ENCODE measurements around the gene AUNIP. TPM values are rescaled to one million over a fixed set of nuclear protein-coding genes. Genes with fewer than 3 reads are reported as not detected.

AUNIP gene
- total RNA-seq, 1 experiment from 2014 or later = 12.1 TPM

DNA sequence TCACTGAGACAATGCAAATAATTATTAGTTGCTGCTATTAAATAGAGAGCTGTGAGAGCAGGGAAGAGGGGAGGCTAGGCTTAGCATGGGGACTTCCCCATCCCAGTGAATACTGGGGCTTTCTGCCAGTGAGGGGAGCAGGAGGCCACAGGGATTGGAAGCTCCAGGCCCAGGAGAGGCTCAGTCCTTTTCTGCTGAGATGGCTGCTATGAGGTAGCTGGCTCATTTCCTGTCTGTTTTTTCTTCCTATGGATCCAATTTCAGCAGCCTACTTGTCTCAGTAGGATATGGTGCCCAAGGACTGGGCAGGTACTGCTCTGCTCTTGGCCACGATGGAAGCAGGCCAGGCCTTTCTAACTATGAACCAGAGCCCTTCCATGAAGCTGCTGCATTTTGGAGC, 37.0 kb upstream of the AUNIP start:
- peaks cover 21 to 31% of the 10 kb centered on the region in 2 experiments for H3K36me3 ChIP-seq (ENCODE audit: control insufficient read depth in 1 of 2, insufficient read depth in 2 of 2, low read length in 2 of 2)
- H3K4me1 ChIP-seq (ENCODE audit: control insufficient read depth in 1 of 2, insufficient read depth in 2 of 2, low read length in 2 of 2) = peaks cover 36 to 53% of the 10 kb centered on the region in 2 experiments
- no peaks in the 10 kb centered on the region for H3K9me3 ChIP-seq (ENCODE audit: control insufficient read depth in 1 of 2, insufficient read depth in 1 of 2, low read depth in 1 of 2, low read length in 2 of 2)
- ChIA-PET CTCF (interaction anchor here (0.6 to 3.6 kb wide), 11 partner anchors 8 to 388 kb away, joined by 3 to 47 read pairs (median 5); partner anchors contain the start of genes PAFAH2 and STMN1), RAD21 (ENCODE audit: low non-redundant PET in 1 of 2, low total read pairs in 2 of 2, uncharacterized antibody in 2 of 2, unreplicated experiment in 2 of 2) (interaction anchor here (1.0 to 1.5 kb wide), 2 partner anchors 21 to 101 kb away, joined by 4 to 7 read pairs; partner anchors contain the start of genes PAFAH2 (in 1 of the 2) and PAQR7 (in 1 of the 2)), POLR2A (interaction anchor here (0.6 to 1.6 kb wide), 3 partner anchors 49 to 101 kb away, joined by 3 to 12 read pairs (median 3); partner anchors contain the start of gene PAFAH2)
- peak overlapping the region; percentile 24; the same call in 1 of the 2 replicates for H3K27ac ChIP-seq (ENCODE audit: low read depth, low read length)
- TF ChIP-seq POLR2AphosphoS5 (IDR thresholded peaks at IDR 0.05; ENCODE audit: low read depth, low read length) (no peak), CEBPB (IDR thresholded peaks at IDR 0.05; ENCODE audit: low read depth) (no peak), ZFX (IDR thresholded peaks at IDR 0.05) (no peak), SRF (IDR thresholded peaks at IDR 0.05; ENCODE audit: low read depth) (no peak), CTCF (IDR thresholded peaks at IDR 0.05 in 2 of 3, conservative IDR thresholded peaks at IDR 0.05 in 1 of 3; ENCODE audit: borderline replicate concordance in 1 of 3, insufficient read depth in 1 of 3, low read depth in 2 of 3, low read length in 2 of 3) (no peak), JUND (IDR thresholded peaks at IDR 0.05) (no peak), SIN3A (IDR thresholded peaks at IDR 0.05; ENCODE audit: low read depth) (no peak), YY1 (IDR thresholded peaks at IDR 0.05; ENCODE audit: extremely low read depth, insufficient replicate concordance, low read depth, low read length) (no peak), POLR2A (IDR thresholded peaks at IDR 0.05; ENCODE audit: borderline replicate concordance, extremely low read depth, insufficient read depth, insufficient read length) (no peak), EGR1 (IDR thresholded peaks at IDR 0.05; ENCODE audit: low read depth) (no peak), RAD21 (IDR thresholded peaks at IDR 0.05; ENCODE audit: low read depth) (no peak), ZBTB33 (IDR thresholded peaks at IDR 0.05; ENCODE audit: extremely low read depth, insufficient replicate concordance, low read length) (no peak), SP1 (IDR thresholded peaks at IDR 0.05; ENCODE audit: low read depth) (no peak), EZH2 (IDR thresholded peaks at IDR 0.05) (no peak), EZH2phosphoT487 (IDR thresholded peaks at IDR 0.05; ENCODE audit: borderline replicate concordance) (no peak)
- TF ChIP-seq, protein P1, sequence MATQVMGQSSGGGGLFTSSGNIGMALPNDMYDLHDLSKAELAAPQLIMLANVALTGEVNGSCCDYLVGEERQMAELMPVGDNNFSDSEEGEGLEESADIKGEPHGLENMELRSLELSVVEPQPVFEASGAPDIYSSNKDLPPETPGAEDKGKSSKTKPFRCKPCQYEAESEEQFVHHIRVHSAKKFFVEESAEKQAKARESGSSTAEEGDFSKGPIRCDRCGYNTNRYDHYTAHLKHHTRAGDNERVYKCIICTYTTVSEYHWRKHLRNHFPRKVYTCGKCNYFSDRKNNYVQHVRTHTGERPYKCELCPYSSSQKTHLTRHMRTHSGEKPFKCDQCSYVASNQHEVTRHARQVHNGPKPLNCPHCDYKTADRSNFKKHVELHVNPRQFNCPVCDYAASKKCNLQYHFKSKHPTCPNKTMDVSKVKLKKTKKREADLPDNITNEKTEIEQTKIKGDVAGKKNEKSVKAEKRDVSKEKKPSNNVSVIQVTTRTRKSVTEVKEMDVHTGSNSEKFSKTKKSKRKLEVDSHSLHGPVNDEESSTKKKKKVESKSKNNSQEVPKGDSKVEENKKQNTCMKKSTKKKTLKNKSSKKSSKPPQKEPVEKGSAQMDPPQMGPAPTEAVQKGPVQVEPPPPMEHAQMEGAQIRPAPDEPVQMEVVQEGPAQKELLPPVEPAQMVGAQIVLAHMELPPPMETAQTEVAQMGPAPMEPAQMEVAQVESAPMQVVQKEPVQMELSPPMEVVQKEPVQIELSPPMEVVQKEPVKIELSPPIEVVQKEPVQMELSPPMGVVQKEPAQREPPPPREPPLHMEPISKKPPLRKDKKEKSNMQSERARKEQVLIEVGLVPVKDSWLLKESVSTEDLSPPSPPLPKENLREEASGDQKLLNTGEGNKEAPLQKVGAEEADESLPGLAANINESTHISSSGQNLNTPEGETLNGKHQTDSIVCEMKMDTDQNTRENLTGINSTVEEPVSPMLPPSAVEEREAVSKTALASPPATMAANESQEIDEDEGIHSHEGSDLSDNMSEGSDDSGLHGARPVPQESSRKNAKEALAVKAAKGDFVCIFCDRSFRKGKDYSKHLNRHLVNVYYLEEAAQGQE (IDR thresholded peaks at IDR 0.05; ENCODE audit: low read depth) = no peak
- TF ChIP-seq, protein P2, sequence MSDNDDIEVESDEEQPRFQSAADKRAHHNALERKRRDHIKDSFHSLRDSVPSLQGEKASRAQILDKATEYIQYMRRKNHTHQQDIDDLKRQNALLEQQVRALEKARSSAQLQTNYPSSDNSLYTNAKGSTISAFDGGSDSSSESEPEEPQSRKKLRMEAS (IDR thresholded peaks at IDR 0.05) = no peak
- H3K9ac ChIP-seq (ENCODE audit: low read length) = 0 out of 2 replicates have a peak overlapping the region, but pooled peaks have one; percentile 28
- no peak overlapping the region for H3K4me3 ChIP-seq (replicated peaks in 1 of 2; ENCODE audit: low read depth in 1 of 2, low read length in 2 of 2)
- H4K20me1 ChIP-seq (ENCODE audit: insufficient read depth) = no peaks in the 10 kb centered on the region
- intact Hi-C loops (cut with micrococcal nuclease) = loop anchor here (5.0 to 10.0 kb wide), 2 partner anchors 79 to 249 kb away; partner anchors contain the start of gene MTFR1L
- no peak overlapping the region for H3K4me2 ChIP-seq (ENCODE audit: low read length)
- ATAC-seq (no peak), DNase-seq (ENCODE audit: low read depth, low spot score) (no peak)
- H3K79me2 ChIP-seq (ENCODE audit: insufficient read depth, low read length) = peaks cover 18% of the 10 kb centered on the region
- BruUV-seq (replicated peaks) = no TSS peak
- H3K27me3 ChIP-seq (ENCODE audit: insufficient read depth, low read length) = no peaks in the 10 kb centered on the region
- no peak overlapping the region for H2AFZ ChIP-seq (ENCODE audit: low read depth, low read length, poor library complexity, severe bottlenecking)
- no peaks in the 10 kb centered on the region for H3K9me2 ChIP-seq (ENCODE audit: insufficient read depth)

Data from HCT116 (cell line).